ENCODE results near the gene ZNF496. TPM values are rescaled to one million over a fixed set of nuclear protein-coding genes. Genes with fewer than 3 reads are reported as not detected.

ZNF496 gene
- total and polyA plus RNA-seq, 8 donors = 5.8 to 25.8 (median 11.9) TPM

GRCh38 chr1:247295274-247295684 is 36.4 kb downstream of the ZNF496 start:
- Histone ChIP-seq H3K27ac (no peak overlapping the region), H3K36me3 (peaks cover 6 to 18% (median 14%) of the 10 kb centered on the region in 4 donors), H3K4me3 (no peak overlapping the region), H3K4me1 (no peaks in the 10 kb centered on the region), H3K27me3 (no peaks in the 10 kb centered on the region), H3K9me3 (no peaks in the 10 kb centered on the region)
- intact Hi-C loops (cut with DNase I; ENCODE audit: low total_unique reads) = no loop called here
- 41 to 57% (median 49%) methylated on average over 6 of the region's 6 CpGs for WGBS, 5 donors
- TF ChIP-seq EP300 (IDR thresholded peaks at IDR 0.05) = no peak
- TF ChIP-seq POLR2AphosphoS5 (IDR thresholded peaks at IDR 0.05) = no peak
- TF ChIP-seq CTCF (IDR thresholded peaks at IDR 0.05) = no peak
- no peak for TF ChIP-seq POLR2A (IDR thresholded peaks at IDR 0.05)
- DNase-seq = no peak

GRCh38 chr1:247294282-247294681 is 37.4 kb downstream of the ZNF496 start:
- H3K27ac ChIP-seq = no peak overlapping the region
- no peak overlapping the region for H3K4me3 ChIP-seq
- intact Hi-C loops (cut with DNase I; ENCODE audit: low total_unique reads) = no loop called here
- DNase-seq = no peak
- 78 to 87% (median 83%) methylated on average over 5 of the region's 5 CpGs for WGBS, 5 donors
- TF ChIP-seq EP300 (IDR thresholded peaks at IDR 0.05) (no peak), CTCF (IDR thresholded peaks at IDR 0.05) (no peak), POLR2A (IDR thresholded peaks at IDR 0.05) (no peak), POLR2AphosphoS5 (IDR thresholded peaks at IDR 0.05) (no peak)
- no peaks in the 10 kb centered on the region for H3K27me3 ChIP-seq
- no peaks in the 10 kb centered on the region for H3K9me3 ChIP-seq
- peaks cover 0 to 8% (median 4%) of the 10 kb centered on the region in 4 donors for H3K36me3 ChIP-seq
- H3K4me1 ChIP-seq = no peaks in the 10 kb centered on the region

- WGBS, 5 donors = 61 to 80% (median 68%) methylated on average over 7 of the region's 7 CpGs
- H3K4me3 ChIP-seq = no peak overlapping the region
- DNase-seq = no peak
- no peaks in the 10 kb centered on the region for H3K4me1 ChIP-seq
- H3K9me3 ChIP-seq = no peaks in the 10 kb centered on the region
- TF ChIP-seq EP300 (IDR thresholded peaks at IDR 0.05) = no peak
- no peak for TF ChIP-seq POLR2A (IDR thresholded peaks at IDR 0.05)
- no peak for TF ChIP-seq POLR2AphosphoS5 (IDR thresholded peaks at IDR 0.05)
- no peak for TF ChIP-seq CTCF (IDR thresholded peaks at IDR 0.05)
- intact Hi-C loops (cut with DNase I; ENCODE audit: low total_unique reads) = no loop called here
- no peaks in the 10 kb centered on the region for H3K36me3 ChIP-seq
- no peak overlapping the region for H3K27ac ChIP-seq
- no peaks in the 10 kb centered on the region for H3K27me3 ChIP-seq
These were observed 38.6 kb downstream of the ZNF496 start for GRCh38 chr1:247293047-247293446.

- WGBS, 5 donors = 66 to 74% (median 67%) methylated on average over 15 to 17 of the region's 17 CpGs
These were observed 39.7 kb downstream of the ZNF496 start for GRCh38 chr1:247291833-247292561.

More at GRCh38 chr1:247291833-247292561, 39.7 kb downstream of the ZNF496 start:
- no peaks in the 10 kb centered on the region for H3K36me3 ChIP-seq
- no peaks in the 10 kb centered on the region for H3K4me1 ChIP-seq
- no peaks in the 10 kb centered on the region for H3K27me3 ChIP-seq
- H3K27ac ChIP-seq = no peak overlapping the region
- no peak for TF ChIP-seq EP300 (IDR thresholded peaks at IDR 0.05)
- TF ChIP-seq POLR2A (IDR thresholded peaks at IDR 0.05) = no peak
- no peak for TF ChIP-seq POLR2AphosphoS5 (IDR thresholded peaks at IDR 0.05)
- TF ChIP-seq CTCF (IDR thresholded peaks at IDR 0.05) = no peak
- no peak overlapping the region for H3K4me3 ChIP-seq
- DNase-seq = no peak
- intact Hi-C loops (cut with DNase I; ENCODE audit: low total_unique reads) = no loop called here
- no peaks in the 10 kb centered on the region for H3K9me3 ChIP-seq
